Stimulated activated CD8-positive, alpha-beta memory T cell treated with anti-CD3 and anti-CD28 coated beads, Interleukin-15, amount 100 ng/mL, for 24 hours (primary cell): ENCODE data around the gene RGS11.

ENCODE experiments used
- DNase-seq: peaks from one replicate; pipeline ENCODE4 v3.0.0-alpha.2; 2020; ENCODE audit warnings: low read depth

RGS11 gene

DNA sequence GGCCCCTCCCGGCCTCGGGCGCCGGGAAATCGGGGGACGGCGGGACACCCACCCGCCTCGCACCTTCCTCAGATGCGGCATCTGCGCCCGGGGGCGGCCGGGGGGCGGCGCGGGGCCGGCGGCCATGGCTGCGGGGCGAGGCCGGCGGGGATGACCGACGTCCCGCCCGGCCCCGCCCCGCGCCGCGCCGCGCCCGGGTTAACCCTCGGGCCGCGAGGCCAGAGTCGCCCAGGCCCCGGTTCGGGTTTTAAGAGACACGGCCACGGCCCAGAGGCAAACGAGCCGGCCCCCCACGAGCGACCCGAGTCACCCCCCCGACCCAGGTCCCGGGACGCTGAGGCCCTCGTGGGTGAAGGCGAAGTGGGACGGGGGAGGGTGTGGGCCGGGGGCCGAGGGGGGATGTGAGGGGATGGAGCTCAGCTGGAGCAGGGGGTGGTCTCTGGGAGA lies at the start of gene RGS11:
Gene RGS11, minus strand, starts transcription at position 159 of the 447 bp plus-strand sequence. Its CDS starts 33 bp downstream, at position 126.
- DNase-seq: no peak

DNA sequence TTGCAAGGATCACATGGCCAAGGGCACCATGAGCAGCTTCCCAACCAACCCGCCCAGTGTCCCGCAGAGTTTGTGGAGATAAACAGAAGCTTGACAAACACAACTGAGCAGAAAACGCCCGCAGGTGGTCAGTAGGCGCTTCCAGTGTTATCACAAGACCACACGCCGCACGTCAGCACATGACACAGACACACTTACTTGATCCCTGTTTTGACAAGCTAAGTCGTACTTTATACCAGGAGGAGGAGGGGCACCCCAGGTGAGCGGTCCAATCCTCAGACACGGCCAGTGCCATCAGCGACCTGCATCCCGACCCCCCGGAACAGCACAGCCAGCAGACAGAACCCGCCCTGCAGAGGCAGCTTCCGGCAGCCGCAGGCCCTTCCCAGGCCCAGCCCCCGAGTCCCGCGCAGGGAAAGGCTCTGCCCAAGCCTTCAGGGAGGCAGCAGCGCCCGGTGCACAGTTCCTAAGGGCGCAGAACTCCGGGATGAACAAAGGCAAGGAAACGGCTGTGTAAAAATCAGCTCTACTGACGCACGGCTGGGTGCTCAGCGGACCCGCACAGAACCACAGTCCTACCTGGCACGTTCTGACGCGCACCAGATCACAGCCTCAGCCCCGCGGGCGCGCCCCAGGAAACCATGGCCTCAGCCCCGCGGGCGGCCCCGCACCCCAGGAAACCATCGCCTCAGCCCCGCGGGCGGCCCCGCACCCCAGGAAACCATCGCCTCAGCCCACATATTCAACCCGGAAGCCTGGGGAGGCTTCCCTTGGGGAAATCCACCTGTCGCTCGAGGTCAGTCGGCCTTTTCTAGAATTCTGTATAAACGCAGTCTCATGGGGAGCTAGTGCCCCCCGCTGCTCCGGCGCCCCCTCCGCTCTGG lies 48.9 kb upstream of the RGS11 start:
- DNase-seq: no peak

- no peak for DNase-seq
These were observed 48.4 kb upstream of the RGS11 start for GRCh38 chr16:324201-324450.

DNA sequence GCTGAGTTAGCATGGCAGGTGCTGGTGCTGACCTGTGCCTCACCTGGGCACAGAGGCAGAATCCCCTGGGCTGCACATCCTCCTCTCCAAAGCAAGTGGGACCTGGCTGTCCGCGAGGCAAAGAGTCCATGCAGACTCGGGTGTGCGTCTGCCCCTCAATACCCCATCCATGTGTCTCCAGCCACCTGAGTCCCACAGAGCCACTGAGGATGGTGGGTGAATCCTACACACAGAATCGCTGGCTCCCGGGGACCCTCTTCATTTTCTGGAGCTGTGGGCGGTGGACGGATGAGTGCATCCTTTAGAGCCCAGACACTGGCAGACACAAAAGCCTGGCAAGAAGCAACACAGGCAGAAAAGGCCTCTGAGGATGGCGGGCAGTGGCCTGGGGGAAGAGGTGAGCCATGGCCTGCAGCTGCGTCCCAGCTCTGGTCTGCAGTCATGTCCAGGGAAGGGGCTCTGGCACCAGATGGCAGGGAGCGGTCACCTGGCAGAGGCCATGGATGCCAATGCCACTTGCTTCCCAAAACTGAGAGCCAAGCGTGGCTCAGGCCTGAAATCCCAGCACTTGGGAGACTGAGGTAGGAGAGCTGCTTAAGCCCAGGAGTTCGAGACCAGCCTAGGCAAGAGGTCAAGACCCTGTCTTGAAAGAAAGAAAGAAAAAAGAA lies 46.9 kb upstream of the RGS11 start:
- DNase-seq: no peak

DNA sequence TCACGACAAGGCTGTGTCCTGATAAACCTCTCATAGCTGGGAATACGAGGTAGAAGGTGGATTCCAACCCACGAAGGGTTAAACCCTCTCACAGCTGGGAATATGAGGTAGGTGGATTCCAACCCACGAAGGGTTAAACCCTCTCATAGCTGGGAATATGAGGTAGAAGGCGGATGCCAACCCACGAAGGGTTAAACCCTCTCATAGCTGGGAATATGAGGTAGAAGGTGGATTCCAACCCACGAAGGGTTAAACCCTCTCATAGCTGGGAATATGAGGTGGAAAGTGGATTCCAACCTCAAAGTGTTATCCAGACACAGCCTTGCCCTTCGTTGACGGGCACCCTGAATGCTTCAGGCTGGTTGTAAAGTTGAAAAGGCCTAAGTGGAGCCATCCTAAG lies 45.8 kb upstream of the RGS11 start:
- DNase-seq: no peak

DNA sequence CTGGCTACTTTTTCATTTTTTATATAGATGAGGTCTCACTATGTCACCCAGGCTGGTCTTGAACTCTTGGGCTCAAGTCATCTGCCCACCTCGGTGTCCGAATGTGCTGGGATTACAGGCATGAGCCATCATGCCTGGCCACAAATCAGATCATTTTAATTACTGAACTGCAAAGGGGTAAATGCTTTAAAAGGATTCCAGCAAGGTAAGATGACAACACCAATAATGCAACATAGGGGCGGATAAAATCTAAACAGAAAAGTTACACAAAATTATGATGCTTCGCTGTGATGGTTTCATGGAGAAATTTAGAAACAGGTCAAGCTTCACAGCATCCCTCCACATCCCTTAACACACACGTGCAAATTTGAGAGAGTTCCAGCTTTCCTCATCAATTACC lies 44.5 kb upstream of the RGS11 start:
- DNase-seq: no peak

DNA sequence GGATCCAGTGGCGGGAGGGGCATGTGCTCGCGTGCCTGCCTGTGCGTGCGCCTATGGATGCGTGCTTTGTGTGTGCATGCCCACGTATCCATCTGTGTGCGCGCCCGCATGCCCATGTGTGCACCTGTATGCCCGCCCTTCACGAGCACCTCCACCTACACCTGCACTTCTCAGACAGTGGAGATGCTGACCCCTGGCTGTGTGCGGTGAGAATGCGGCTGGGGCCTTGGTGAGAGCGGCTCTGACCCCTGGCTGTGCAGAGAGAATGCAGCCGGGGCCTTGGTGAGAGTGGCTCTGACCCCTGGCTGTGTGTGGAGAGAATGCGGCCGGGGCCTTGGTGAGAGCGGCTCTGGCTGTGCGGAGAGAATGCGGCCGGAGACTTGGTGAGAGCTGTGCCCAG lies 42.9 kb upstream of the RGS11 start:
- DNase-seq: no peak

DNA sequence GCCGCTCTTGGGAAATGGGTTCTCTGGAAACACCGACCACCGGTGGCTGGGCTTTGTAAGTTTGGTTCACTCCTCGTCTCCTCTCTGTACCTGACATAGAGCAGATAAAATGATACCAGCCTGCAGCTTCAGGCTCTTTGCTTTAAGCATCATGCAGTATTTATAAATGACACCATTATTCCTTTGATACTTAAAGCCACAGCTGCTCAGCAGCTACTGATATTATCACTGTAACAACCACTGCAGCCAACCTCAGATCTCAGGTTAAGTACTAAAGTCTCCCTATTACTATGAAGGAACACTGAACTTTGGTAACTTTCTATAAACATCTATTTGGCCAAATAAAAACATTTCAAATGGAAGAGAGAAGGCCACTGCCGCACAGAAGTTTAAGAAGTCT lies 41.8 kb upstream of the RGS11 start:
- no peak for DNase-seq

- no peak for DNase-seq
These were observed 41.2 kb upstream of the RGS11 start for GRCh38 chr16:316741-317464.

GRCh38 chr16:314795-315299 lies 39.1 kb upstream of the RGS11 start:
- no peak for DNase-seq

DNA sequence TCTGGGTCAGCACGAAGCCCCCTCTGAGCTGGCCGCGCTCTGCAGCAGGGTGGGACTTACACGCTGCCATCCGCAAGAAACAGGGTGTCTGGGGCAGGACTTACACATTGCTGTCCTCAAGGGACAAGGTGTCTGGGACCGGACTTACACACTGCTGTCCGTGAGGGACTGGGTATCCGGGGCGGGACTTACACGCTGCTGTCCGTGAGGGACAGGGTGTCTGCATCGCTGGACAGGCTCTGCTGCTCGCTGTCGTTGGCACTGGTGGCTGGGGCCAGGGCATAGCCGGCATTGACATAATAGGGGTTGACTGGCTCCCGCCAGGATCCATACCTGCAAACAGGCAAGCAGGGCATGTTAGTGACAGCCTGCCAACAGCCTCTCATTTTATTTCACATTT lies 38.6 kb upstream of the RGS11 start:
- DNase-seq: no peak

GRCh38 chr16:311725-312124 lies 36.0 kb upstream of the RGS11 start:
- no peak for DNase-seq

- no peak for DNase-seq
These were observed 33.7 kb upstream of the RGS11 start for GRCh38 chr16:309476-309875.

GRCh38 chr16:307691-308312 lies 32.1 kb upstream of the RGS11 start:
- no peak for DNase-seq

DNA sequence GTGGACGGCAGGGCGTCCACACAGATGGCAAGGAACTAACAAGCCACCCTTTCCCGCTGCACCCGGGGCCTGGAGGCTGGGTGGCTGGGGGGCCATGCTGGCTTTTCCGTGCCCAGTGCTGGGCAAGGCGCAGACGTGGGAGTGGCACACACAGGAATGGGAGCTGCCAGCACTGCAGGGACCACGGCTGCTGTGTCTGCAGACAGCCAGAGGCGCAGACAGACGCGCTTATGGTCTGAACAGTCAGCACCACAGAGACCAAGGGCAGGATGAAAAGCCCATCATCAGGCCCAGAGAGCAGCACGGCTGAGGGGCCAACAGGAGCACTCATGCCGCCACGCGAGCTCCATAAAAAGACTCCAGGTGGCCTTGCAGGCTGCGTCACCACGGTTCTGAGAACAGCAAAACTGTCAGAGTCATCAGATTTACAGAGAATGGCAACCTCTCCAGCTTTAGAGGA lies 31.2 kb upstream of the RGS11 start:
- no peak for DNase-seq

DNA sequence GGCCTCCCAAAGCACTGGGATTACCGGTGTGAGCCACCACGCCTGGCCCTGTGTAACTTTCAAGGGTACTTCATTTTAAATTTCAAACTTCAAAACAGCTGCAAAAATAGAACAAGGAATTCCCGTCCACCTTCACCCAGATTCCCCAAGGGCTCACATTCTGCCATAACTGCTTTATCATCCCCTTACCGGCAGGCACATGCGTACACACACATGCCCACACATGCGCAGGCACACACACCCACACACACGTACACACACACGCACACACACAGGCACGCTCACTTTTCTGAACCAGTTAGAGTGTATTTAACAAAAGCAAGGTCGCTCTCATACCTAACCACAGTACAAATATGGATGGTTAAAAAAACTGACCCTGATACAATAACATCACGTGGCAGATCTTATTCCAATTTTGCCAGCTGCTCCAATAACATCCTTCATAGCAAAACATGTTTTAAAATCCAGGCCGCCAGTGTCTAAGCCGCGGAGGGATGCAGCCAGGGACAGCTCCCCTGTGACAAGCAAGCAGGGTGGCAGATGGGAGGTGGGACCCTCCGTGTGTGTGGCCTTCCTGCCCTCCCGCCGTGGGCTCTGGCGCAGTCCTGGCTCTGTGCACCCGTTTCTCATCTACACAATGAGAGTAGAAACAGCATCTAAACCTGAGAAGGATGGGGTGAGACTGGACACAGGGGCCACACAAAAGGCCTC lies 30.3 kb upstream of the RGS11 start:
- DNase-seq: no peak

DNA sequence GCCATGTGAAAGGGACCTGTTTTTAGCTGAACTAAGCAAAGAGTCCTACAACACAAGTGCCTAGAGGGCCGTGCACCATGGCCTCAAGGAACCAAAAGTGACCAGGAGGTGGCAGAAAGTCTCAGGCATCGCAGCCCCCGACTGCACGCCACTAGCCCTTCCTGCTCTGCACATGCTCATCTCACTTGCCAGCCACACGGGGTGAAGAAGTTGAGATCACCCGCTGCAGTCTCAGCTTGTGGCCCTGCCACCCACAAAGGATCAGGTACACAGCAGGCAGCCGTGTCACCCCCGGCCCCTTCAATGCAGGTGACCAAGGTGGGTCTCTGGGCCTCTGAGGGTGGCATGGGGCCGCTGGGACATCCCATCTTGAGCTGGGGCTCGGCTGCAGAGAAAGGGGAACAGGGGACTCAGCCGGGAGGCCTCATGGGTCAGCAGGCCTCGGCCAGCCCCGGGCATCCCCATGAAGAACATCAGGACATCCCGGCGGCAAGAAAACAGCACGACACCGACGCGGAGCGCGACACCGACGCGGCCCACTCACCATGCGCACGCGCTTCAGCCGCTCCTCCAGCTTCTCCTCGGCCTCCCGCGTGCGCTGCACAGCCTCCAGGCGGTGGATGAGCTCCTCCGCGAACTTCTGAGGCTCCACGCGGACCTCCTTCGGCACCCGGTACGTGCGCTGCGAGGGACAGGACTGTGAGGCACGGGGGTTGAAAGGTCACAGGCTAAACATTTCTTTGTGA lies 28.2 kb upstream of the RGS11 start:
- no peak for DNase-seq

GRCh38 chr16:301950-302349 lies 26.2 kb upstream of the RGS11 start:
- DNase-seq: no peak

- no peak for DNase-seq
These were observed 25.5 kb upstream of the RGS11 start for GRCh38 chr16:301235-301634.

GRCh38 chr16:297832-298231 lies 22.1 kb upstream of the RGS11 start:
- no peak for DNase-seq
